Measurements from ENCODE around the gene SIM2.
A peak's percentile ranks its signal among the peaks of the same experiment; 100 is the strongest.
"Not testable (repeated sequence)": the region's sequence is repeated elsewhere in the genome, so short reads cannot be mapped to it uniquely, and the experiment has no call there.

SIM2 gene, protein sequence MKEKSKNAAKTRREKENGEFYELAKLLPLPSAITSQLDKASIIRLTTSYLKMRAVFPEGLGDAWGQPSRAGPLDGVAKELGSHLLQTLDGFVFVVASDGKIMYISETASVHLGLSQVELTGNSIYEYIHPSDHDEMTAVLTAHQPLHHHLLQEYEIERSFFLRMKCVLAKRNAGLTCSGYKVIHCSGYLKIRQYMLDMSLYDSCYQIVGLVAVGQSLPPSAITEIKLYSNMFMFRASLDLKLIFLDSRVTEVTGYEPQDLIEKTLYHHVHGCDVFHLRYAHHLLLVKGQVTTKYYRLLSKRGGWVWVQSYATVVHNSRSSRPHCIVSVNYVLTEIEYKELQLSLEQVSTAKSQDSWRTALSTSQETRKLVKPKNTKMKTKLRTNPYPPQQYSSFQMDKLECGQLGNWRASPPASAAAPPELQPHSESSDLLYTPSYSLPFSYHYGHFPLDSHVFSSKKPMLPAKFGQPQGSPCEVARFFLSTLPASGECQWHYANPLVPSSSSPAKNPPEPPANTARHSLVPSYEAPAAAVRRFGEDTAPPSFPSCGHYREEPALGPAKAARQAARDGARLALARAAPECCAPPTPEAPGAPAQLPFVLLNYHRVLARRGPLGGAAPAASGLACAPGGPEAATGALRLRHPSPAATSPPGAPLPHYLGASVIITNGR

DNA sequence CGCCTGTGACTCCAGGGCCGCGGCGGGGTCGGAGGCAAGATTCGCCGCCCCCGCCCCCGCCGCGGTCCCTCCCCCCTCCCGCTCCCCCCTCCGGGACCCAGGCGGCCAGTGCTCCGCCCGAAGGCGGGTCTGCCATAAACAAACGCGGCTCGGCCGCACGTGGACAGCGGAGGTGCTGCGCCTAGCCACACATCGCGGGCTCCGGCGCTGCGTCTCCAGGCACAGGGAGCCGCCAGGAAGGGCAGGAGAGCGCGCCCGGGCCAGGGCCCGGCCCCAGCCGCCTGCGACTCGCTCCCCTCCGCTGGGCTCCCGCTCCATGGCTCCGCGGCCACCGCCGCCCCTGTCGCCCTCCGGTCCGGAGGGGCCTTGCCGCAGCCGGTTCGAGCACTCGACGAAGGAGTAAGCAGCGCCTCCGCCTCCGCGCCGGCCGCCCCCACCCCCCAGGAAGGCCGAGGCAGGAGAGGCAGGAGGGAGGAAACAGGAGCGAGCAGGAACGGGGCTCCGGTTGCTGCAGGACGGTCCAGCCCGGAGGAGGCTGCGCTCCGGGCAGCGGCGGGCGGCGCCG is at the start of gene SIM2:
TSS of gene SIM2 (plus strand) at position 135 of the 565 bp plus-strand sequence. CDS start 632 bp downstream, outside the sequence.
- DNase-seq (ENCODE audit: low read depth in 2 of 2) = no peak

DNA sequence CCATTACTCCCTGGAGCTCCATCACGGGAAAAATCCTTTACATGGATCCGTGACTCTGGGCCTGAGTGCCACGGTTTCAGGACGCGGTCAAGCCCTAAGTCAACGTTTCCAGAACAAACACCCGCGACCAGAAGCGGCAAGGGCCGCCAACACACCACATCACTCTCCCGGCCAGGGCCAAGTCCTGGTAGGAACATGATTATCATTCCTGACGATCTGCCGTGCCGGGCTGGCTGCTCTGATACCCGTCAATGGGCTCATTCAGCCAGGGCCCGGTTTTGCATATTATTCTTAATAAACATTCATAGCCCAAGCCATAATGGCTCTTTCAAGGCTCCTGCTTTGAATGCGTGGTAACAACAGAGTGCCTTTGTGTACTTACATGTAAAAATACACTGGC is 44.6 kb upstream of the SIM2 start:
- DNase-seq (ENCODE audit: low read depth in 2 of 2) = no peak

DNA sequence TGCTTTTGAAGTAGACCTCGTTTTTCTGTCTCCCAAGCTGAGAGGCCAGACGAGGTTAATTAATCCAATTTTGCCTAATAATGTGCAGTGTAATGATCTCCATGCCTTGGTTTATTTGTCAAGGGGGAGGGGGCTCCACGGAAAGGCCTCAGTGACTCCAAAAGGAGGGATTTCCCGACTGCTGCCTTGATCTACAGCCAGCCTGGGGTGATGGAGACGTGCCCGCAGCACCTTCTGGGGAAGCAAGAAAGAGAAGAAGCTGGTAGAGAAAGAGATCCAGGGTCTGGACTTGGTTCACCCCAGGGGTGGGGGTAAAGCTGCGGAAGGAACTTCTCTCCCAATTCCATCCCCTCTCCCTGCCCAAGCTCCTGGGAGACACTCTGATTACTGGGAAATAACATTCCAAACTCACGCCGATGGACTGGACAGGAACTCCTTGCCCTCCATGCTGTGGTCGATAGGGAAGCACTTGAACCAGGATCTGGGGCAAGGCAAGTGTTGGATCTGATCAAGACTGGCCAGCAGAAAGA is 44.1 kb upstream of the SIM2 start:
- no peak for DNase-seq (ENCODE audit: low read depth in 2 of 2)

DNA sequence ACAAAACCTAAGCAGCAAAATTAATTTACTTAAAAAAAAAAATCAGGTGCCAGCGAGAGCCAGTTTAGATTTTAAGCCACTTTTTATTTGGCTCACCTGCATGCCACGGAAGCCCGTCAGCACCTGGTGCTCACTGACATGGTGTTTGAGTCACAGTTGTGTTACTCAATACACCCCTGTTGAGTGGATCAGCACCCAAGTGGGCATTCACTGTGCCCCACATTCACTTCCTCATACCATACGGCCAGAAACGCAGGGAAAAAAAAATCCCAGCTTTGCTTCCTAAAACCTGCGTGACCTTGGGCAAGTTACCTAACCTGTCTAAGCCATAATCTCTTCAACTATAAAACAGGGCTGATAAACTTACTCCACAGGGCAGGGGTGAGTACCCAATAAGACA is 42.8 kb upstream of the SIM2 start:
- DNase-seq (ENCODE audit: low read depth in 2 of 2) = no peak

DNA sequence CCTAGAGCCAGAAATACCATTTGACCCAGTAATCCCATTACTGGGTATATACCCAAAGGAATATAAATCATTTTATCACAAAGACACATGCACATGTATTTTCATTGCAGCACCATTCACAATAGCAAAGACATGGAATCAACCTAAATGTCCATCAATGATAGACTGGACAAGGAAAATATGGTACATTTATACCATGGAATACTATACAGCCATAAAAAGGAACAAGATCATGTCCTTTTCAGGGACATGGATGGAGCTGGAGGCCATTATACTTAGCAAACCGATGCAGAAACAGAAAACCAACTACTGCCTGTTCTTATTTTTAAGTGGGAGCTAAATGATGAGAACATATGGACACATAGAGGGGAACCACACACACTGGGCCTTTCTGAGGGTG is 41.6 kb upstream of the SIM2 start:
- not testable (repeated sequence) for DNase-seq (ENCODE audit: low read depth in 2 of 2)

DNA sequence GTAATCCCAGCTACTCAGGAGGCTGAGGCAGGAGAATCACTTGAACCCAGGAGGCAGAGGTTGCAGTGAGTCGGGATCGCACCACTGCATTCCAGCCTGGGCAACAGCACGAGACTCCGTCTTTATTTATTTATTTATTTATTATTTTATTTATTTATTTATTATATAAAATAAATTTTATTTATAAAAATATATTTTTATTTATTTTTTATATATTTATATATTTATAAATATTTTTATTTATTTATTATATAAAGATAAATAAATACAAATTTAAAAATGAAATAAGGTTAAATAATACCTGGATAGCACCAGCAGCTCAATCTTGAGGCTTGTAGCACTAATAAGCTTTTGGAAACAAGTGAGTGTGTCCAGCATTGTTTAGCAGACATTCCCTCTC is 40.9 kb upstream of the SIM2 start:
- DNase-seq (ENCODE audit: low read depth in 2 of 2) = no peak

DNA sequence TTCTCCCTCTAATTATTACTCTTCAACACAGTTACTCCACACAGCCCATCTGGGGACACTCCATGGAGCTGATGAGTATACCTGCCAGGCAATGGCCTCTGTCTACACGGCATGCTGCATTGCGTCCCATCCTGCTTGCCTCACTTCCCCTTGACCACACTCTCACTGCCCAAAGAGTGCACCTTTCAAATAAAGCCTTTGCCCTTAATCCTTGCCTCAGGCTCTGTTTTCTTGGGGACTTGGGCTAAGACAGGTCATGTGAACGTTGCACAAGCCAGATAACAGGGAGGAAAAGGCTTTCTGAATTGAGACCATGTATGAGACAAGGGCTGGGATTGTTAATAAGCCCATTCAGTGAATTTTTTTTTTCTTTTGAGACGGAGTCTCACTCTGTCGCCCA is 40.0 kb upstream of the SIM2 start:
- no peak for DNase-seq (ENCODE audit: low read depth in 2 of 2)

DNA sequence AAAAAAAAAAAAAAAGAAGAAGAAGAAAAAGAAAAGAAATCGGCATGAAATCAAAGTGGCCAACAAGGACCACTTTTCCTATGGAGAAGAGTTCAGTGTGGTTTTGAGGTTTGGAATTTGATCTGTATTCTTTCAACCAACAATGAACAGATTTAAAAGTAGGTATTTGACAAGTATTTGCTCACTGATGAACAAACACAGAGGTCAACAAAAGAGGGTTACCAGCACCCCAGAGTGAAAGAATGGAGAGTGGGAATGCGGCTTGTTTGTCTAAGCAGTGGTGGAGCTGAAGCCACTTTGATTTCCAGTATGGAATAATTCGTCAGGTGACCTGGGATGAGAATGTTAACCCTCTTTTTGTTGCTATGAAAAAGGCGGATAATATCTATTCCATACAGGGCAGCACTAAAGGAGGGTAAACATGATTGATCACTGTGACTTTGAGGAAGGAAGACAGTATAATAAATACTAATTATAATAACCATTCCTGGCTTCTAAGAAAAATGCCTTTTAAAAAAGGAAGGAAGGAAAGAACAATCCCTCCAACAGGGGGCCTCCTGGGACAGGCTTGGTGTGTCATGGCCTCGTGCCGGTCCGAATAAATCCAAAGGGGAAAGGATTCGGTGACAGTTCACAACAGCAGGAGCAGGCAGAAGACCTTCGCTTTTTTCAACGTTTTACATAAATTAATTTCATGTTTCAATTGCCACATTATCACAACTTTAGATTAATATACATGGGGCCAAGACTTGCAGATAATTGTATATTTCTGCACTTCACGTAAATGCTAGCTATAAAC is 37.2 kb upstream of the SIM2 start:
- DNase-seq (ENCODE audit: low read depth in 2 of 2) = no peak

DNA sequence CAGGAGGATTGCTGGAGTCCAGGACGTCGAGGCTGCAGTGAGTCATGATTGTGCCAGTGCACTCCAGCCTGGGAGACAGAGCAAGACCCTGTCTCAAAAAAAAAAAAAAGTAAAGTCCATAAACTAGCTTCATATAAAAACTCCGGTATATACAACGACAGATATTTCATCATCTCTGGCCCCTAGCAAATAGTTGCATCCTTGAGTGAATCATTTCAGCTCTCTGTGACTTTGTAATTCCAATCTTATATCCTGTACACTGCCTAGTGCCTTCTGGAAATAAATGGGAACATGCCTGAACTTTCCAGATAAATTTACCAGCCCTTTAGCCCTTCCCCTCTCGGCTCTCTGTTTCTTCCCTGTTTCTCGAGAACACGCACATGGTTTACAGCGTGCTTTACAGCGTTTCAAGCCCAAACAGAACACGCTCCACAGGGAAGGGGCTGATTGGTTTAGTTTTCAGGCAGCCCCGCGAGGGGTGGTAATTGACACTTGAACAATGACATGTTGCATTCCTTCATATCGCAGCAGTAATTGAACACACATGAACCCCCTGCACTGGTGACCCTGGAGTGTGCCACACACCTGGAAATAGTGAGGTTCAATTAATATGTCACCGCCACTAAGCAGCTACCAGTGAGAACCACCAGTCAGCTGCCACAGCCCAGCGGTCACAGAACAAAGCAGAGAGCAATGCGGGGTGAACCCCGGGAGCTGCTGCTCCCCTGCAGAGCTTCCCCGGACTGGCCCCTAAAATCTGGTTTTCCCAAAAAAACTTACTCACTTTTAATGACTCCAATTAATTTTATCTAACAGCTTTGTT is 35.7 kb upstream of the SIM2 start:
- DNase-seq (ENCODE audit: low read depth in 2 of 2) = peak; percentile 21 to 24

DNA sequence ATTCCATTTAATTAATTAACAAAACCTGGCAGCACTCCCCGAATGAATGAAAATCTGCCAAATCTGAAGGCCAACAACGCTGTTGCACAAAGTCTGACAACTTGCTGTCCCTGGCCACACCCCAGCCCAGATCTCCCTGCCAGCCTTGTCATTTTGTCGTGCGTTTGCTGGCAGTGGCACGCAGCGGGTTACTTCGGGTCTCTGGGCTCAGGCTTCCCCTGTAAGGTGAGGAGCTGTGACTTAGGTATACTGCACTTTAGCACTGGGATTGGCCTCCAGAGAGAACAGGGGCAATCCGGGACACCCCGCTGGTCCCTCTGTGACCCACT is 34.3 kb upstream of the SIM2 start:
- DNase-seq (ENCODE audit: low read depth in 2 of 2) = no peak

DNA sequence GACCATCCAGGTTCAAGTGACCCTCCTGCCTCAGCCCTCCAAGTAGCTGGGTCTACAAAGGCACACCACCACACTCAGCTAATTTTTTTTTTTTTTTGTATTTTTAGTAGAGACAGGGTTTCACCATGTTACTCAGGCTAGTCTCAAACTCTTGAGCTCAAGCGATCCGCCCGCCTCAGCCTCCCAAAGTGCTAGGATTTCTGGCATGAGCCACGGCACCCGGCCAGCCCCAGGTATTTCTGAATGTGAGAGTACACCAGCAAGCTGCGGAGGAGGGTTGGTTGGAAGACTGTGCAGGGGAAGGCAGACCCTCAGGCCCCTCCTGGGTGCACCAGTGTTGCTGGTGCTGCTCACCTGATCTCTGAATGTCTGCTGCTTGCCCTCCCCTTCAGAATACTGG is 33.1 kb upstream of the SIM2 start:
- no peak for DNase-seq (ENCODE audit: low read depth in 2 of 2)

DNA sequence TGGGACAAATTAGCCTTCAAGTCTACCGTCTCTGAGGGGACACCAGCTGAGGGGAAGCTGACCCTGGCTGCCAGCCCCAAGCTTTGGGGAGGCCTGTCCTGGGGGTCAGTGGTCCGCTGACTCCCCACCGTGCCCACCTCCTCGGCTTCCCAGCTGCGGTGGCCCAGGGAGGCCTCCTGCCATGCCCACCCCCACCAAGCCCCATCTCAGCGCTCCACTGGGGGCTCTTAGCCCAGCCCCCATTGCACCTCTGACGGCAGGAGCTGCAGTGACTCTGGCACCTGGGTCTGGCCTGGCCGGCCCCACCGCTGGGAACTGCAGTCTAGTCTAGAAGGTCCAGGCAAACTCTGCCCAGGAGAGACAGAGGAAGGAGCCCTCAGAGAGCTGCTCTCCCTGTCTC is 30.2 kb upstream of the SIM2 start:
- DNase-seq (ENCODE audit: low read depth in 2 of 2) = no peak

DNA sequence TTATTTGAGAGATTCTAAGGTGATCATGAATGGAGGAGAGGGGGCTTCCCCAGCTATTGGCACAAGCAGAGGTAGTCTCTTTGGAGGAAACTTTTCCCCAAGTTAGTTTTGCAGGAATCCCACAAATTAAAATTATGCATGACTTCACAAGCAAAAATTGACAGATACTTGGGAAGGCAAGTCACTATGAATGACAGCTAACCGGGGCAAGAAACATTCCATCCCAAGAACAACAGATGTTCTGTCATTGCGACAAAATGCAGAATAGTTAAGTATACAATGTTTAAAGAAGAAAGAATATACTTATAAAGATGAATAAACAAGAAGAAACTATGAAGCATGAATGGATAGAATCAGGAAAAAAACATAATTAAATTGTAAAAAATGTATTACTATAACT is 27.1 kb upstream of the SIM2 start:
- DNase-seq (ENCODE audit: low read depth in 2 of 2) = no peak

DNA sequence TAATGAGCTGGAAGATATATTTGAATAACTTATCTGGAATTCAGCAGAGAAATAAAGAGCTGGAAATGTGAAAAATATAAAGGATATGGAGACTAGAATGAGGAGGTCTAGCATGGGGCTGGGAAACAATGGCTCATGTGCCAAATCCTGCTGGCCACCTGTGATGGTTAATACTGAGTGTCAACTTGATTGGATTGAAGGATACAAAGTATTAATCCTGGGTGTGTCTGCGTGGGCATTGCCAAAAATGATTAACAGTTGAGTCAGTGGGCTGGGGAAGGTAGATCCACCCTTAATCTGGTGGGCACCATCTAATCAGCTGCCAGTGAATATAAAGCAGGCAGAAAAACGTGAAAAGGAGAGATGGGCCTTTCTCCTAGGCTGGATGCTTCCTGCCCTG is 26.6 kb upstream of the SIM2 start:
- not testable (repeated sequence) for DNase-seq (ENCODE audit: low read depth in 2 of 2)

DNA sequence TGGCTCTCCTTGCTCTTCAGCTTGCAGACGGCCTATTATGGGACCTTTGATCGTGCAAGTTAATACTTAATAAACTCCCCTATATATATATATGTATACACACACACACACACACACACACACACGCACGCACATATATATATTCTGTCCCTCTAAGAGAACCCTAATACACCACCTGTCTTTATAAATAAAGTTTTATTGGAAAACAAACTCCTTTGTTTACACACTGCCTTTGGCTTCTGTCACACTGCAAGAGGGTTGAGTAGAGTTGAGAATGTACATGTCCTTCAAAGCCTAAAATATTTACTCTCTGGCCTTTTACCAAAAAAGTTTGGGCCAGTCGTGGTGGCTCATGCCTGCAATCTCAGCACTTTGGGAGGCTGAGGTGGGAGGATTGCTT is 26.2 kb upstream of the SIM2 start:
- DNase-seq (ENCODE audit: low read depth in 2 of 2) = no peak

DNA sequence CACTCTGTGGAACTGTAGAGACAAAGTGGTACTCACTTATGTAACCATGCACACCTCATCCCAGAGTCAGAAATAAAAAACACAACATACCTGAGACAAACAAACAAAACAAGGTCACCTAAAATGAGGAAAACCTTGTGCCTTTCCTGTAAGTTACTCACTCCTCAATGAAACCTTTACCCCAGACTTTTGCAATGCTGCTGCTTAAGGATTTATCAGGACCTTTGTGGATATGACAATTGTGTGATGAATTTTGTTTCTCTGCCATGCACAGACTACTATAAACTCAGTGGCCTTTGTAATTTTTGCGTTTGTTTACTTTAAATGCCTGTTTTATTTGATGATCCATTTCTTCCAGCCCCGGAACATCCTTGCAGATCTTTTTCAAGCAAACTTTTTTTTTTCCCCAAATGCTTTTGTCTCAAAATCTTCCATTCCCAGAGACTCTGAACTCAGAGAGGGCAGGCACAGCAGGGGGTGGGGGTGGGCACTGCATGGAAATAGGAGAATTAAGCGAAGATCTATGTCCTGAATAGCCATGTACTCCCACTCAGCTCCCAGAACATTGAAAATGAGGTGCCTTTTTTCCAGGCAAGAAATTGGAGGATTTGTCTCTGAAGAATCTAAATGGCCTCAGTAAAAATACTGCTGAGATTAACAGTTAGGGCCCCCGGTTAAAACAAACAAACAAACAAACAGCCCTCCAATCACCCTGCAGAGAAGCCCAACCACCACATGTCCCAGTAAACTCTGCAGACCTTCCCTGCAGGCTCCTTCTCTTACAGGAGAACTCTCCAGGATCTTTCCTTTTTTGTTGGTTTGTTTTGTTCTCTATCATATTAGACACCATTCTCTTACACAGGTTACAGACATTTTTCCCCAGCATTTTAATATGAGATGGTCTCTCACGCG is 22.6 kb upstream of the SIM2 start:
- no peak for DNase-seq (ENCODE audit: low read depth in 2 of 2)

DNA sequence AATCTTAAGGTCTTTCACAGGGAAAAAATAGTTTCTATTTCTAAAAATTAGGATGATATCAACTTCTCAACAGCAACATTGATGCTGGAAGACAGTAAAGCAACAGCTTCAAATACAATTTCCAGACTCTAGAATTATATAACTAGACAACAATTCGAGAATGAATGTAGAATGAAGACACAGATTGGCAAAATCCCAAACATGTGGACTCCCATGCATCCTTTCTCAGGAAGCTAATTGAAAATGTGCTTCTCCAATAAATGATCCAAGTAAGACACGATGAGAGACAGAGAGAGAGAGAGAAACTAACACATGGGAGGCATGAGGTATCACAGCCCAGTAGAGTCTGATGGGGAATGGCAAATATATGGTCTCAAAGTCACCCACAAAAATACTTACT is 21.5 kb upstream of the SIM2 start:
- no peak for DNase-seq (ENCODE audit: low read depth in 2 of 2)

DNA sequence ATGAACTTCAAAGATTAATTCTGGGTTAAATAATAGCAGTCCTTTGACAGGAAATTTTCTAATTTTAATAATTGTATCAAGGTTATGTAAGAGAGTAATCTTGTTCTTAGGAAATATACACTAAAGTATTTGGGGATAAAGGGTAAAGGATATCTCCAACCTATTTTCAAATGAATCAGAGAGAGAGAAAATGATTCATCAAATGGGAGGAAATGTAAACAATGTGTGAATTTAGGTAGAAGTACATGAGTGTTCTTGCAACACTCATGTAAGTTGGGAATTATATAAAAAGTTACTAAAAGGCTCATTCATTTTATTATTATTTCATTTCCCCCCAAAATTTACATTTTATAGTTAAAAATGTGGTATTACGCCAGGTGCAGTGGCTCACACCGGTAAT is 20.4 kb upstream of the SIM2 start:
- DNase-seq (ENCODE audit: low read depth in 2 of 2) = no peak

DNA sequence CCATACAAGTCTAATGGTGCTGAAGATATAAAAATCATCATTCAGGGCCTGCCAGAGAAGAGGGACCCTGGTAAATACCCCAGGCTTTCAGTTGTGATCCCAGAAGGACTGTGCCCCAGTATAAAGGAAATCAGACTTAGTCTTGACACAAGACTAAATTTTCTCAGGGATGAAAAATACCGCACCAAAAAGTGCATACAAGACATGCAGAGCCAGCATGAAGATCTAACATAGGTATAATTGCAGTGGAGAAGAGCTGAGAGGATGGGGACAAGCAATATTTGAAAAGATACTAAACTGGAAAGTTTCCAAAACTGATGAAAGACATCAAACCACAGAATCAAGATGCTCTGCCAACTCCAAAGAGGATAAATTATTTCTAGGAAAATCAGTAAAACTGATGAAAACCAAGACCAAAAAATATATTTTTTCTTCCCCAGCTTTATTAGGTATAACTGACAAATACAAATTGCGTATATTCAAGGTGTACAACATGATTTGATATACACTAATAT is 17.7 kb upstream of the SIM2 start:
- no peak for DNase-seq (ENCODE audit: low read depth in 2 of 2)
